Stimulated activated CD4-positive, alpha-beta T cell treated with anti-CD3 and anti-CD28 coated beads, Interleukin-4, amount 100 ng/mL, for 1 hour (primary cell): ENCODE measurements around the gene LRRC37A3.
"Not testable (repeated sequence)": the region's sequence is repeated elsewhere in the genome, so short reads cannot be mapped to it uniquely, and the experiment has no call there.

Source experiments
- DNase-seq: peaks from one replicate; pipeline ENCODE4 v3.0.0-alpha.2; 2020

The LRRC37A3 gene

DNA sequence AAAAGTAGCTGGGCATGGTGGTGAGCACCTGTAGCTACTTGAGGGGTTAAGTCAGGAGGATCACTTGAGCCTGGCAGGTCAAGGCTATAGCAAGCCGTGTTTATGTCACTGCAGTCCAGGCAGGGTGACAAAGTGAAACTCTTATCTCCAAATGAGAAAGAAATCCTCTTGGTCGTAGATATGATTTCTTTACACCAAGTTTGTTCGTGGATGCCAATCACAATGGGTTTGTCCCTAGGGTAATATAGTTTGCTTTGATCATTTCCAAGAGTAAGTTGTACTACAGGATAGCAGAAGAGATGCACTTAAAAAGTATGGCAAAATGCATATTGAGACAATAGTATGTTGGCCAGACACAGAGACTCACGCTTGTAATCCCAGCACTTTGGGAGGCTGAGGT is 6.0 kb upstream of the LRRC37A3 start:
- DNase-seq: not testable (repeated sequence)

DNA sequence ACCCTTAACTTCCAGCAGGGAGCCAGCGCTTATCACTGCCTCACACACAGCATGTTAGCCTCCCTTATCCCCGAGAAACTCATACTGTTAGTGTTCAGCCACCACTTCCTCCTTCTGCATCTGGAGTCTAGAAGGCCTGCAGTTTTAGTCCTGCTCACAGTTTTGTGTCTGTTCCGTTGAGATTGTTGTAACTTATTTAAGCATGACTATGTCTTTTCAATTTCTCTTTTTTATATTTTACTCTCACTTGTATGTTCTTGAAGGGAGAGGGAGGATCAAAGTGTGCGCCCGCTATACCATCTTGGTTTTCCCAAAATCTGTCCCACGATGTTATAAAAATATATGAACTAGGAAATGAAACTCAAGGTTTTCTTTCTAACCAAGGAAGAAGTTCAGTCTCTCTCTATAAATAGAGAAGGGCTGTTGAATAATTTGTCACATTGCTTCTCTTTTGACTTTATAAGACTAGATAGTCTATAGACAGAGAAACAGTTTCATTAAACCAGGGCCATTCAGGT is 3.8 kb upstream of the LRRC37A3 start:
- not testable (repeated sequence) for DNase-seq

DNA sequence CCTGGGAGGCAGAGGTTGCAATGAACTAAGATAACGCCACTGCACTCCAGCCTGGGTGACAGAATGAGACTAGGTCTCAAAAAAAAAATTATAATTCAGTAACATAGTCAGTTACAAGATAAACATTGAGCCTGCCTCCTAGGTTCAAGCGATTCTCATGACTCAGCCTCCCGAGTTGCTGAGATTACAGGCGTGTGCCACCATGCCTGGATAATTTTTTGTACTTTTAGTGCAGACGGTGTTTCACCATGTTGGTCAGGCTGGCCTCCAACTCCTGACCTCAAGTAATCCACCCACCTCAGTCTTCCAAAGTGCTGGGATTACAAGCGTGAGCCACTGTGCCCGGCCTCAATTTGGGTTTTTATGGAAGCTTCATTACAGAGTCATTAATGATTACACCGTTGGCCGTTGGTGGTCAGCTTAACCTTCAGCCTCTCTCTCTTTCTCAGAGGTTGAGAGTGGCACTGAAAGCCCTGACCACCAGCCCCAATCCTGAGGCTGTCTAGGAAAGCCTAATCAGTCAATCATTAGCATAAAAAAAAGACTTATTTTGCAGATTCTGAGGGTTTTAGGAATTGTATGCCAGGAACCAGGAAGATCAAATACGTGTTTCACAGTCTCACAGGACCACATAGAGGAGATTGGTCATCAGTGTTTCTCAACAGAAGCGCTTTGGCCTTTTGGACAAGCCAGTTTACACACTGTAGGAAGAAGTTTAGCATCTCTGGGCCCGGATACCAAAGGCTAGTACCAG is 1.3 kb upstream of the LRRC37A3 start:
- no peak for DNase-seq

DNA sequence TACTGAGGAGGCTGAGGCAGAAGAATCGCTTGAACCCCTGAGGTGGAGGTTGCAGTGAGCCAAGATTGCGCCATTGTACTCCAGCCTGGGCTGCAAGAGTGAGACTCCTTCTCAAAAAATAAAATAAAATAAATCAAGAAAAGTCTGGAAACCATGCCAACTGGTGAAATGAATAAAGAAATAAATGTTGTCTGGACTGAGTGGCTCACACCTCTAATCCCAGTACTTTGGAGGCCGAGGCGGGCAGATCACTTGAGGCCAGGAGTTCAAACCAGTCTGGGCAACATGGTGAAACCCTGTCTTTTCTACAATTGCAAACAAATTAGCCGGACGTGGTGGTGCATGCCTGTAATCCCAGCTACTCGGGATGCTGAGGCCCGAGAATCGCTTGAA is 744 bp upstream of the LRRC37A3 start:
- DNase-seq: no peak

DNA sequence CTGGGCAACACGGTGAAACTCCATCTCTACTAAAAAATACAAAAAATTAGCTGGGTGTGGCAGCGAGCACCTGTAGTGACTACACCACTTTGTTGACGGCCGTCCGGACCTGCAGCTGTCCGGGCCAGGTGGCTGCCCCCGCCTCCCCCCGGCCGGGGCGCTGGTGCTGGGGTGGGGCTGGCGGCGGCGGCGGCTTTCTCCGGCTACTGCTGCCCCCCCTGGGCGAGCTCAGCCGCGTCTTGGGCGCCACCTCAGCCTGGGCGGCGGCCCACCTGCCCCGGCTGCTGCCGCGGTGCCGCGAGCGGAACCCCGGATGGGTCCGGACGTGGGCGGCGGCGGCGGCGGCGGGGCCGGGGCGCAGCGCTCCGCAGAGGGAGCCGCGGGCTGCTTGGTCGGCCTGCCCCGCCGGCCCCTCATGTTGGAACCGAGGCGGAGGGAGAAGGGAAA is 413 bp downstream of the LRRC37A3 start:
- peak; percentile 47 for DNase-seq

DNA sequence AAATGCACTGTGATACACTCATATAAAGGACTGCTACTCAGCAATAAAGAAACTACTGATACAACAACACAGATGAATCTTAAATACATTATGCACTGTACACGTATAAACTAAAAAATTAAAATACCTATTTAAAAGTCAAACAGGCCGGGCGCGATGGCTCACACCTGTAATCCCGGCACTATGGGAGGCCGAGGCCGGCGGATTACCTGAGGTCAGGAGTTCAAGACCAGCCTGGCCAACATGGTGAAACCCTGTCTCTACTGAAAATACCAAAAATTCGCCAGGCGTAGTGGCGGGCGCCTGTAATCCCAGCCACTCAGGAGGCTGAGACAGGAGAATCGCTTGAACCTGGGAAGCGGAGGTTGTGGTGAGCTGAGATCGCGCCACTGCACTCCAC is 1.7 kb downstream of the LRRC37A3 start:
- DNase-seq: not testable (repeated sequence)

DNA sequence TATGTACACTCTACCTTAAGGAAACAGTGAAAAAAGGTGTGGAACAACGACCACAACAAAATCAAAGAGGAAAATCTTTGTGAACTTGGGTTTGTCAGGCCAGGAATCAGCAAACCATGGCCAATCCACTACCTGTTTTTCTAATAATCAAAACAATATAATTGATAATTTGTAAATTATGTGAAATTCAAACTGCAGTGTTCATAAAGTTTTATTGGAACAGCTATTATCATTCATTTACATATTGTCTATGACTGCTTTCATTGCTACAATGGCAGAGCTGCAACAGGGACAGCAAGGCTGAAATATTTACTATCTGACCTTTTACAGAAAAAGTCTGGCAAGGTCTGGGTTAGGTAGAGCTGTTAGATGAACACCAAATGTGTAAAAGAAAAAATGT is 4.0 kb downstream of the LRRC37A3 start:
- DNase-seq: not testable (repeated sequence)

DNA sequence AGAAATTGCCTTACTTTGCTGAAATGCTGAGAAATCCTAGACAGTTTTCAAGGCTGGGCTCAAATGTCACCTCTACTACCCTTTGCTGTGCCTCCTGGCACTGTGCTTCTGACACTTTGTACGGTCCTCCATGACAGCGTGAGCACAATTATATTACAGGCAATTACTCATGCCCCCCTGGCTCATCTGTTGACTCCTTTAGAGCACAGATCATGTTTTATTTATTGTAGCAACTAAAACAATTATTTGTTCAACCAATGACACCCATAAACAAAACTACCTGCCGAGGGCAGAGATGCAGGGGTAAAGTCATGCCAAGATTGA is 9.1 kb downstream of the LRRC37A3 start:
- not testable (repeated sequence) for DNase-seq

DNA sequence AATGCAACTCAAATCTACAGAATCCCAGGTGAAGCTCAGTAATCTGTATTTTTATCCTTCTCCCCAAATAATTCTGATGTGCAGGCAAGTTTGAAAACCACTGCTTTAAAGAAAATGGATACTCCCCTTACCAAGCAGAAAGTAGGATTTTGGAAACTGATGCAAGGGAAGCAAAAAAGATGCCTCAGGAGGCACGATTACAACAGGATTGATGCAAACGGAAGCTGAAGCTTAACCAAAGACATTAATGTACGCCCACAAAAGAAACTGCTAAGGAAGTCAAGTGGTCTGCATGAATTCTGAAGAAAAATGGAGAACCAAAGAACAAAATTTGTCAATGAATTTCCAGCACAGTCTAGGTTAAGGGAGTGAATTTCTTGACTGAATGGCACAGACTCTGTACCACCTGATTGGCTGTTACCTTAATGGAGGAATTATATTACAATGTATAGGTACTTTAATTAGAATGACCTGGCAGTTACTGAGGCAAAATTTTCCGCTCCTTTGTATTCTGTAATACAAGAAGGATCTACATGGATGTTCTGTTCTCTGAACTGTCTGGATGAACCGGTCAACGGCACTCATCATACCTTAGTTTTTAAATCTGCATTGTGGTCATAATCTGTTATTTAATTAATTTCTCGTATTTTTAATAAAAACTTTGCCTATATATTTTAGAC is 9.6 kb downstream of the LRRC37A3 start:
- DNase-seq: not testable (repeated sequence)

DNA sequence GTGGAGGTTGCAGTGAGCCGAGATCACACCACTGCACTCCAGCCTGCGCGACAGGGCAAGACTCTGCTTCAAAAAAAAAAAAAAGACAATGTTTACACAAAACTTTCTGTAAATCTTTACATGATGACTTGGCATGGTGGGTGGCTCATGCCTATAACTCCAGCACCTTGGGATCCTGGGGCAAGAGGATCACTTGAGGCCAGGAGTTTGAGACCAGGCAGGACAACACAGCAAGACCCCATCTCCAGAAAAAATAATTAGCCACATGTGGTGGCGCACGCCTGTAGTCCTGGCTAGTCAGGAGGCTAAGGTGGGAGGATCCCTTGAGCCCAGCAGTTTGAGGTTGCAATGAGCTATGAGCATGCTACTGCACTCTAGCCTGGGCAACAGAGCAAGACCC is 15.2 kb downstream of the LRRC37A3 start:
- DNase-seq: not testable (repeated sequence)

DNA sequence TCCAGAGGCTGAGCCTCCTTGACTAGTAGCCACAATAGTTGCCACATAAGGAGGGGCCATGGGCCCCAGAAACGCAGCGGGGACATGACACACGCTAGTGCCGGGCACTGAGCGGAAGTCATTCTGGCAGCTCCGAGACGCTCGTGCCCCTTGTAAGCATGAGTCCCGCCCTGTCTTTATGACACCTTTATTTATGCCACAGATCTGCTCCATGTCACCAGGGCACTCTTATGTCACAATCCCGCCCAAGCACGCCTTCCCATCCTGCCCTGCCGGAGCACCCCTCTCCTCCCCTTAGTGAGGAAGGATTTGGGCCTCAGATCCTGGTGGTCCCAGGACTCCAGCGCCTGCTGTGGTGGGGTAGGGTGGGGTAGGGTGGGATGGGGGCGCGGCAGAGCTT is 22.1 kb downstream of the LRRC37A3 start:
- DNase-seq: not testable (repeated sequence)

DNA sequence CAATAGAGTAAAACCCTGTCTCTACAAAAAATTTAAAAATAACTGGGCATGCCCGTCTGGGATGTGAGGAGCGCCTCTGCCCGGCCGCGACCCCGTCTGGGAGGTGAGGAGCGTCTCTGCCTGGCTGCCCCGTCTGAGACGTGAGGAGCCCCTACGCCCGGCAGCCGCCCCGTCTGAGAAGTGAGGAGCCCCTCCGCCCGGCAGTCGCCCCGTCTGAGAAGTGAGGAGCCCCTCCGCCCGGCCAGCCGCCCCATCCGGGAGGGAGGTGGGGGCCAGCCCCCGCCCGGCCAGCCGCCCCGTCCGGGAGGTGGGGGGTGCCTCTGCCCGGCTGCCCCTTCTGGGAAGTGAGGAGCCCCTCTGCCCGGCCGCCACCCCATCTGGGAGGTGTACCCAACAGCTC is 45.1 kb downstream of the LRRC37A3 start:
- DNase-seq: not testable (repeated sequence)

DNA sequence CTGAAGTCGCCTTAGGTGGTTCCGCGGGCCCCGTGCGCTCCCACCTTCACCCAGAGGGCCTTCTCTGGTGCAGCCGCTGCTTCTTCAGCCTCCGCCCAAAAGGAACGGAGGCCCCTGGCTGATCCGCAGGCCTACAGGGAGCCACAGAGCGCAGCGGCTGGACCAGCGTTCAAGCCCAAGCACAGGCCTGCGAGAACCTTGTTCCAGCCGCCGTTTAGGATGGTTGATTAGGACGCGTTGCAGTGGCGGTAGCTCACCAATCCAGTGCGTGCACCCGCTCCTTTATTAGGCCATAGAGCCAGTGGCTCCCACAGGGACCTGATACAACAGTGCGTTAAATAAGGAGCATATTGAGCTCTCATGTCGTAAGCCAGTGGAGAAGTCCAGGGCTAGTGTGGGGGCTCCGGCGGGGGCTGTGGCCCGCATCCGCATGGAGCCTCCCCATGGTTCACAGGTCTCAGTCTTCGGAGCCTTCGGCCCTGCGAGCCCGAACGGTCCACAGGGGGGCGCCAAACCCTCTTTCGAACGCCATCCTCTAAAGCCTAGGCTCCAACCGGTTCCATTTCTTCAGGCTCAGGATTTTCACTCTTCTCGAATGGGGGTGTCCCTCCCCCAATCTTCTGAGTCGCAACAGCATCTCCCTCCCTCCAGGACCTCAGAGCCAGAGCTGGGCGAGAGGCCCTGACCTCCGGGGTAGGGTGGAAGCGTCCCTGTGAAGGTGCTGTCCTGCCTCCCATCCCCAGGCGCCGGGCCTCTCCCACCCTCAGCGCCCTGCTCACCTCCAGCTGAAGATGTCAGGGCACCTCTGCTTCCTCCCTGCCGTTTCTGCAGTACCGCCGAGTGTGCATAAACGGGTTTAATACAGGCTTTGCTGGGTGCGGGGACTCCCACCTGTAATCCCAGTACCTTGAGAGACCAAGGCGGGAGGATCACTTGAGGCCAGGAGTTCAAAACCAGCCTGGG is 71.5 kb downstream of the LRRC37A3 start:
- peak; percentile 83 for DNase-seq

DNA sequence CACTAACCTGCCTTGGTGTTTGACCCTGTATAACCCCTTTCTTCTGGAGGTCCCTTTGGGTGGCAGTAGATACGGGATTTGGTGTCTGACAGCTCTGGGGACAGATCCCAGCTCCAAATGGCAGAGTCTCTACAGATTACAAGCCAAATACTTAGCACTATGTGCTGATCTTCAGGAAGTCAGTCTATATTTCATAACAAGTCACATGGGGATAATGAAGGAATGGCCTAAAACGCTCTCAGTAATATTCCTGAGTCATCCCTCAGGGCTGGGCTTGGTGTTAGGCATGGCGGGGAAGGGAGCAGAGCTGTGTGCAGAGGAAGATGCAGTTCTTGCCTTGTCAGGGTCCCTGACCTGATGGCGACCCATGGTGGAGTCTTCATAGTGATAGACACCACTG is 72.4 kb downstream of the LRRC37A3 start:
- DNase-seq: not testable (repeated sequence)

DNA sequence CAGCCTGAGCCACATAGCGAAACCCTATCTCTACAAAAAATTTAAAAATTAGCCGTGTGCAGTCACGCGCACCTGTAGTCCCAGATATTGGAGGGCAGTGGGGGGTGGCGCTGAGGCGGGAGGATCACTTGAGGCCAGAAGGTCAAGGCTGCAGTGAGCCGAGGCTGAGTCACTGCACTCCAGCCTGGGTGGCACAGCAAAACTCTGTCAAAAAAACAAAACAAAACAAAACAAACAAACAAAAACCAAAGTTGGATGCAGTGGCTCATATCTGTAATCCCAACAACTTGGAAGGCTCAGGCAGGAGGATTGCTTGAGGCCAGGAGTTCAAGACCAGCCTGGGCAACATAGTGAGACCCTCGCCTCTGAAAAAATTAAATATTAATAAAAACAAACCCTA is 75.4 kb downstream of the LRRC37A3 start:
- DNase-seq: not testable (repeated sequence)

DNA sequence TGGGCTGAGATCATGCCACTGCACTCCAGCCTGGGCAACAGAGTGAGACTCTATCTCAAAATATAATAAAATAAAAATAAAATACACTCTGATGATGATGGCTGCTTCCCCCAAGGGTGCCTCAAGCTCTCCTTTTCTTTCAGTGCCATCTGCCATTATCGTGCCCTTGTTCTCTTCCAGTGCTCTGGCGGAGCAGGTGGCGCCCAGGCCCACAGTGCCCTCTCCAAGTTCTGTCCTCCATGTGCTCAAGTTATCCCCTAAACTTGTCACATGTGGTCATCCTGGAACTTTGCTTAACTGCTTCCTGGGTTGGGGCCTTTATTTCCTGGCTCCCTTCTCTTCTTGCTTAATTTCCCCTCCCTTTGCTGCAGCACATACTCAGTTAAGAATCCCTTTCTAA is 76.4 kb downstream of the LRRC37A3 start:
- DNase-seq: not testable (repeated sequence)

DNA sequence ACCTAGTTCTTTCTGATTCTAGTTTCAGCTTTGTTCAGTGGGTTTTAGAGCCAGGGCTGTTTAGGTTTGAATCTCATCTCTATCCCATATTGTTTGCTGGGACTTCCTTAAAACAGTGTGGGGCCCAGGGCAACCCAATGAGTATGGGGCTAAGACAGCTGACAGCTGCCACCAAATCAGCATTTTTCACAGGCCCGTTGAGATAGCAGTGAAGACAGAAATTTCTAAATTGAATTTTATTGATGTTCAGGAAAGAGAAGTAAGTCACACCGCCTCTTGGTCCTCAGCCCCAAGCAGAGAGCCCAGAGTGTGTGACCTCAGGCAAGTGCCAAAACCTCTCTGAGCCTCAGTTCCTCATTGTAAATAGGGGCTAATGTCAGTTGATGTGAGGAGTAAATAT is 78.3 kb downstream of the LRRC37A3 start:
- not testable (repeated sequence) for DNase-seq

DNA sequence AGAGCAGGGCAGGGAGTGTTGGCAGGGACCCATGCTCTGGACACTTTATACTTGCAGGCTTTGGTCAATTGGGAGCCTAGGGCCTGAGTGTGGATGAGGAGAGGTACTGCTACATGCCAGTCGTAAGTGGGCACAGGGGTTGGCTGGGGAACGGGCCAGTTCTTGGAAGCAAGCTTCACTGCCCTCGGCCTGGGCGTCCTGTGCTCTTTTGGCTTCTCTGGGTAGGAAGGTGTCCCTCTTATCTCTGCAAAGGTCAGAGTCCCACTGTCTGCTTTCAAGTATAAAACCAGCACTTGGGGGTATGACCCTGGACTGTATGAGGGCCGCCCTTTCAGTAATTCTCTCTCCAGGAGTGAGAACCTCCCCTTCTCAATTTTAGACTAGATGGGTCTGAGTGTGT is 80.8 kb downstream of the LRRC37A3 start:
- not testable (repeated sequence) for DNase-seq

DNA sequence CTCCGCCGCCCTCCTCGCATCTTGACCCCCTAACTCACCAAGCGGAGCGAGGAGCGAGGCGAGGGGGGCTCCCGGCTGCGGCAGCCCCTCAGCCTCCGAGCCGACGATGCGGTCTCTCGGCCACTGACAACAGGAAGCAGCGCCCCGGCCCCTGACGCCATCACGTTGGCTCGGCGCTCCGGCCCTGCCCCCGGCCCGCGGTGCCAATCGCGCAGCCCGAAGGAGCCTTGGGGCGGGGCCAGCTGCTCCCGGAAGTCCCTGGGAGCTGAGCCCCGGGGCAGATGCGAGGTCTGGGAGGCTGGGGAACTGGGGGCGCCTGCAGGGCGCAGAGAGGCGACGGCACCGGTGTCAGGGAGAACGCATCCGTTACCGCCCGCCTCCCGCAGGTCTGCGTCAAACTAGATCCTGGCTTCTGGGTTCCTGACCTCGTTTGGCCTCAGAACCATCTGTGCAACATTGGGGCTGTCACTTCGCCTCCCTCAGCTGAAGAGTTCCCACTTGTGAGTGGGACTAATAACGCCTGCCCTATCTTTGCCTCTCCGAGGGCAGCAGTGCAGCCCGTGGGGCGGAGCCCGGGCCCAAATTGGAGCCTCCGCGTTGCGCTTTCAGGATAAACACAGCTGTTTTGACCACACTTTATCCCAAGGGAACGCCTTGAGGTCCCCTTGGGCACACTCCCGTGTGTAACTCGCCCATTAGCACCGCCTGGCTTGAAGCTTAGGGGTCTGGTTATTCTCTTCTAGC is 82.1 kb downstream of the LRRC37A3 start:
- DNase-seq: peak; percentile 83

DNA sequence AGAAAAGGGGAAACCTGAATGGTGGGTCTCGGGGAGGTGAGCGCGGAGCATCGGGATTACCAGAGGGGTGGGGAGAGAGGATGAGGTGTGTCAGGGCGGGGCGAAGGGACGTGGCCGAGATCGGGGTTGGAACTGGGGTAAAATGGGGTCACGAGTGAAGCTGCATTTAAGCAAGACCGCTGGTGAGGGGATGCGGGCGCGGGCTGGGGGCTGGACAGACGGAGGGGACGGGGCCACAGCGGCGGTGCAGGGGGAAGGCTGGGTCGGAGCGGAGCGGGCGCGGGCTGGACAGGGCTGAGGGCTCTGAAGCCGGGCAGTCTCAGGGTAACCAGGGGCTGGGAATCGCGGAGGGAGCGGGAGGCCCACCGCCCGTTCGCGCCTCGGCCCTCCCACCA is 82.7 kb downstream of the LRRC37A3 start:
- peak; percentile 11 for DNase-seq

DNA sequence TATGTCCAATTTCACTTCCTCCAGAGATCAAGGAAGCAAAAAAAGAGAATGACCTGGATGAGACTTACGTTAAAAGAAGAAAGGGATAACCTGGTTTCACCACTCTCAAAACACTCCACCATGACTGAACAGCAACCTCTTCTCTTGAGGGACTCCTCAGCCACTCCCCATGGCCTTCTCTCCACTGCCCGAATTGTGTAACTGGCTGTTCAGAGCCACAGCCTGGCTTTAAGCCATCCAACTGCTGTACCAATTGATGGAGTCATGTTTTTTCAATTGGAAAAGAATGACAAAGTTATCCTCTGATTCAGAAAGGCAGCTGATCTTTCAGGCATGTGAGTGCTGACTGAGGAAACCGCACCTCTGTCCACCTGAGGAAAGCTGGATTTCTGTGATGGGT is 85.2 kb downstream of the LRRC37A3 start:
- DNase-seq: not testable (repeated sequence)

DNA sequence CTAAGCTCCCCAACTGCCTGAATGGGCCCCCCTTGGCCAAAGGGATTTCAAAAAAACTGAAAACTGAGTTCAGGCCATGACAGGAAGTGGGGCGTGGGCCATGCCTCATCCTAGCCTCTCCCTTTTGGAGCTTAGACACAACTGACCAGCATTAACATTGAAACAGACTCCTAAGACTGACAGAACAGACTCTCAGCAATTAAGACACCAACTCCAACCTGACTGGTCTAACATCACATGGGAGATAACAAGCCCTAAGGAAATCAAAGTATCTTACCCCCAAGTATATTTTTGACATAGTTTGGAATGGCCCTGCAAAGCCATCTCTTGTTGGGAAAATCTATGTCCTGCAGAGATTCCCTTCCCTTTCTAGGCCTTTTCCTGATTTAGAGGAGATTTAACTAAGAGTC is 88.6 kb downstream of the LRRC37A3 start:
- DNase-seq: not testable (repeated sequence)
